A673 (cell line): ENCODE data around the gene FBXL13. TPM values are rescaled to one million over a fixed set of nuclear protein-coding genes. Genes with fewer than 3 reads are reported as not detected.
"Not testable (repeated sequence)": the region's sequence is repeated elsewhere in the genome, so short reads cannot be mapped to it uniquely, and the experiment has no call there.

Experiments used
- BruUV-seq: library from RNA; stranded (reverse); fragments of 400-500 nt; replicated peaks from 2 replicates; lab custom pipeline; 2021; lab: Mats Ljungman, UMichigan
- CTCF ChIA-PET: fragments of 300-600 bp; sonication (Branson Sonifier 250); formaldehyde crosslinking; loops from one replicate; lab custom pipeline; 2022; ENCODE audit warnings: antibody characterized with exemption; lab: Charles Lee
- POLR2A ChIA-PET: fragments of 300-600 bp; sonication (Branson Sonifier 250); formaldehyde crosslinking; loops from one replicate; lab custom pipeline; 2022; ENCODE audit warnings: antibody characterized with exemption; ENCODE audit not compliant: low non-redundant PET; lab: Charles Lee
- DNase-seq: peaks from one replicate; pipeline ENCODE4 v3.0.0-alpha.2; 2015; ENCODE audit warnings: low spot score
- H3K27ac ChIP-seq: fragments of 200-600 bp; sonication (generic); 2 replicates; pipeline ENCODE4 v1.5.1; 2016; ENCODE audit warnings: mixed run types, low read depth, mild to moderate bottlenecking, mixed read lengths, antibody characterized with exemption, low read length; ENCODE audit not compliant: poor library complexity, severe bottlenecking
- H3K27me3 ChIP-seq: fragments of 200-600 bp; sonication (generic); replicated peaks from 2 replicates; pipeline ENCODE4 v1.6.1; 2017; ENCODE audit warnings: mixed run types, low read depth, mild to moderate bottlenecking, mixed read lengths, antibody characterized with exemption, low read length; ENCODE audit not compliant: insufficient read depth, poor library complexity
- H3K36me3 ChIP-seq: fragments of 200-600 bp; sonication (generic); 2 replicates; pipeline ENCODE4 v1.6.1; 2016; ENCODE audit warnings: mixed run types, mild to moderate bottlenecking, mixed read lengths, antibody characterized with exemption, low read length; ENCODE audit not compliant: insufficient read depth, poor library complexity, severe bottlenecking
- H3K4me1 ChIP-seq: fragments of 200-600 bp; sonication (generic); 2 replicates; pipeline ENCODE4 v1.6.1; 2017; ENCODE audit warnings: mixed run types, mild to moderate bottlenecking, mixed read lengths, antibody characterized with exemption, low read length; ENCODE audit not compliant: insufficient read depth, poor library complexity, severe bottlenecking
- H3K4me3 ChIP-seq: fragments of 200-600 bp; sonication (generic); 2 replicates; pipeline ENCODE4 v1.5.1; 2016; ENCODE audit warnings: low read depth, mixed run types, mild to moderate bottlenecking, mixed read lengths, low read length; ENCODE audit not compliant: poor library complexity, severe bottlenecking
- H3K9me3 ChIP-seq: fragments of 200-600 bp; sonication (generic); 2 replicates; pipeline ENCODE4 v1.6.1; 2016; ENCODE audit warnings: mixed run types, low read depth, mild to moderate bottlenecking, mixed read lengths, antibody characterized with exemption, low read length; ENCODE audit not compliant: poor library complexity, severe bottlenecking
- EZH2 ChIP-seq: fragments of 200-600 bp; sonication (generic); IDR thresholded peaks from 2 replicates; pipeline ENCODE4 v1.6.1; 2017; ENCODE audit warnings: borderline replicate concordance, low read depth, mild to moderate bottlenecking, mixed read lengths, antibody characterized with exemption, low read length; ENCODE audit not compliant: poor library complexity, severe bottlenecking
- intact Hi-C: fragments of 100-400 bp; cut with micrococcal nuclease; formaldehyde crosslinking; loops from one replicate; pipeline ENCODE4 v1.10.0; 2022; ENCODE audit not compliant: unreplicated experiment
- total RNA-seq: library from RNA; stranded (reverse); gene quantifications from 2 replicates; pipeline ENCODE4 v1.2.3, GENCODE V29; 2021
- TF ChIP-seq, protein P1 (sequence below): fragments of 300-800, 200-600 bp; sonication (generic); conservative IDR thresholded peaks from 2 replicates; pipeline ENCODE4 v1.5.1; 2017; ENCODE audit warnings: low read depth, mild to moderate bottlenecking, antibody characterized with exemption, low read length, moderate library complexity, mixed read lengths

Gene FBXL13
- total RNA-seq, 1 experiment from 2014 or later: 0.37 TPM

DNA sequence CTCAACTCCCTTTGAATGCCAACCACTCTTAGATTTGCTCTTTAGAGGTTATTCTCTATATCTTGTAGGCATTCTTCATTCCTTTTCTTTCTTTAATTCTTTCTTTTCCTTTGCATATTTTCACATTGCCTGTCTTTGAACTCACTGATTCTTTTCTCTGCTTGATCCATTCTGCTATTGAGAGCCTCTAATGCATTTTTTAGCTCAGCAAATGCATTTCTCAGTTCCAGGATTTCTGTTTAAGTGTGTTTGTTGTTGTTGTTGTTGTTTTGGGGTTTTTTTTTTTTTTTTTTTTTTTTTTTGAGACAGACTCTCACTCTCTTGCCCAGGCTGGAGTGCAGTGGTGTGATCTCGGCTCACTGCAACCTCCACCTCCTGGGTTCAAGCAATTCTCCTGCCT lies 71.6 kb downstream of the FBXL13 start:
- Histone ChIP-seq H3K27ac (no peak overlapping the region), H3K27me3 (no peaks in the 10 kb centered on the region), H3K36me3 (no peaks in the 10 kb centered on the region), H3K4me3 (no peak overlapping the region), H3K4me1 (no peaks in the 10 kb centered on the region), H3K9me3 (no peaks in the 10 kb centered on the region)
- no TSS peak for BruUV-seq
- no peak for DNase-seq
- CTCF ChIA-PET: no interaction called here
- TF ChIP-seq, protein P1, sequence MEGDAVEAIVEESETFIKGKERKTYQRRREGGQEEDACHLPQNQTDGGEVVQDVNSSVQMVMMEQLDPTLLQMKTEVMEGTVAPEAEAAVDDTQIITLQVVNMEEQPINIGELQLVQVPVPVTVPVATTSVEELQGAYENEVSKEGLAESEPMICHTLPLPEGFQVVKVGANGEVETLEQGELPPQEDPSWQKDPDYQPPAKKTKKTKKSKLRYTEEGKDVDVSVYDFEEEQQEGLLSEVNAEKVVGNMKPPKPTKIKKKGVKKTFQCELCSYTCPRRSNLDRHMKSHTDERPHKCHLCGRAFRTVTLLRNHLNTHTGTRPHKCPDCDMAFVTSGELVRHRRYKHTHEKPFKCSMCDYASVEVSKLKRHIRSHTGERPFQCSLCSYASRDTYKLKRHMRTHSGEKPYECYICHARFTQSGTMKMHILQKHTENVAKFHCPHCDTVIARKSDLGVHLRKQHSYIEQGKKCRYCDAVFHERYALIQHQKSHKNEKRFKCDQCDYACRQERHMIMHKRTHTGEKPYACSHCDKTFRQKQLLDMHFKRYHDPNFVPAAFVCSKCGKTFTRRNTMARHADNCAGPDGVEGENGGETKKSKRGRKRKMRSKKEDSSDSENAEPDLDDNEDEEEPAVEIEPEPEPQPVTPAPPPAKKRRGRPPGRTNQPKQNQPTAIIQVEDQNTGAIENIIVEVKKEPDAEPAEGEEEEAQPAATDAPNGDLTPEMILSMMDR: no peak
- no peak for TF ChIP-seq EZH2
- POLR2A ChIA-PET: interaction anchor here (0.6 kb wide), 1 partner anchor 12 kb away, joined by 5 read pairs; no protein-coding TSS in a partner anchor
- intact Hi-C loops: no loop called here

DNA sequence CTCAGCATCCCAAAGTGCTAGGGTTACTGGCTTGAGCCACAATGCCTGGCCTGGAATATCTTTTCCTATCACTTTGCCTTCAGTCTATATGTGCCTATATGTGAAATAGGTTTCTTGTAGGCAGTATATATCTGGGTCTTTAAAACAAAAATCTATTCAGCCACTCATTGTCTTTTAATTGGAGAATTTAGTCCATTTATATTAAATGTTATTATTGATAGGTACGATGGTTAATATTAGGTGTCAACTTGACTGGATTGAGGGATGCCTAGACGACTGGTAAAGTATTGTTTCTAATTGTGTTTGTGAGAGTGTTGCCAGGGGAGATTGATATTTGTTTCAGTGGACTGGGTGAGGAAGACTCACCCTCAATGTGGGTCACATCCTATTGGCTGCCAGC lies 73.4 kb downstream of the FBXL13 start:
- no peak for DNase-seq
- Histone ChIP-seq H3K4me1 (no peaks in the 10 kb centered on the region), H3K27me3 (no peaks in the 10 kb centered on the region), H3K4me3 (no peak overlapping the region), H3K27ac (no peak overlapping the region), H3K36me3 (no peaks in the 10 kb centered on the region), H3K9me3 (no peaks in the 10 kb centered on the region)
- ChIA-PET POLR2A (no interaction called here), CTCF (no interaction called here)
- TF ChIP-seq, protein P1: no peak
- no peak for TF ChIP-seq EZH2
- no TSS peak for BruUV-seq
- intact Hi-C loops: no loop called here

DNA sequence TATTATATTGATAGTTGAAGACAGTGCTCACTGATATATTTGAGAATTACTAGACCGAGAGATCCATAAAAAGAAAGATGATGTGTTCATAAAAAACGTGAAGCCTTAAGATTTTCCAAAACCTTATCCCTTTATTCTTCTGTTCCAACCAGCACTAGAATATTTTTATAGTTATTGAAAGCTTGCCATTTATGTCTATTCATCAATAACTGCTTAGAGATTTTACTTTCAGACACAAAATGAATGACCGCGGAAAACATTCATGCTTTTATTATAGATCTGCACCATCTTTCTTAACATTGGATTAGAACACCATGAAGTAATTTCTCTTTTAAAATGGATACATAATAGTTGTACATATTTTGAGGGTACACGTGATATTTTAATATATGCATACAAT lies 77.6 kb downstream of the FBXL13 start:
- CTCF ChIA-PET: no interaction called here
- H3K9me3 ChIP-seq: no peaks in the 10 kb centered on the region
- POLR2A ChIA-PET: no interaction called here
- no peak for DNase-seq
- no peaks in the 10 kb centered on the region for H3K36me3 ChIP-seq
- H3K4me1 ChIP-seq: peaks cover 10% of the 10 kb centered on the region
- H3K27me3 ChIP-seq: no peaks in the 10 kb centered on the region
- no peak overlapping the region for H3K4me3 ChIP-seq
- no peak overlapping the region for H3K27ac ChIP-seq
- intact Hi-C loops: no loop called here
- no TSS peak for BruUV-seq
- no peak for TF ChIP-seq EZH2
- TF ChIP-seq, protein P1: no peak

DNA sequence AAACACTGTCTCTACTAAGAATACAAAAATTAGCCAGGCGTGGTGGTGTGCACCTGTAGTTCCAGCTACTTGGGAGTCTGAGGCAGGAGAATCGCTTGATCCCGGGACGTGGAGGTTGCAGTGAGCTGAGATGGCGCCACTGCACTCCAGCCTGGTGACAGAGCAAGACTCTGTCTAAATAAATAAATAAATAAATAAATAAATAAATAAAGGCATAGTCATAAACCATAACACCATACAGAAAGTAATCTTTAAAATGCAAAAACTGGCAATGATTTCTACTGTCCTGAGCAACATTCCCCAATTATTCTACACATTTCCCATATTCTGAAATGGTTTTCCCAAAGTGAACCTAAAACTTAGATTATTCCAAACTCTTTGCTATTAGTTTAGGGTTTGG lies 79.0 kb downstream of the FBXL13 start:
- H3K27ac ChIP-seq, H3K4me3 ChIP-seq, H3K9me3 ChIP-seq, H3K36me3 ChIP-seq, H3K27me3 ChIP-seq, DNase-seq, CTCF ChIA-PET, intact Hi-C loops, BruUV-seq, POLR2A ChIA-PET: not testable (repeated sequence)
- H3K4me1 ChIP-seq: peaks cover 22% of the 10 kb centered on the region
